OCI-LY1 (cell line): ENCODE data around the gene IGFBP7.

ENCODE experiments used
- EZH2 ChIP-seq: fragments of 200-600 bp; sonication (generic), shearing (Covaris generic); IDR thresholded peaks from 2 replicates; pipeline ENCODE4 v1.8.0; 2017; ENCODE audit warnings: borderline replicate concordance, mixed run types, mild to moderate bottlenecking, antibody characterized with exemption, low read length, moderate library complexity, mixed read lengths
- TF ChIP-seq, protein P1 (sequence below): fragments of 200-600 bp; sonication (generic), shearing (Covaris generic); IDR thresholded peaks from 2 replicates; pipeline ENCODE4 v1.5.1; 2017; ENCODE audit warnings: mild to moderate bottlenecking, antibody characterized with exemption, low read length, moderate library complexity, mixed read lengths

- TF ChIP-seq, protein P1, sequence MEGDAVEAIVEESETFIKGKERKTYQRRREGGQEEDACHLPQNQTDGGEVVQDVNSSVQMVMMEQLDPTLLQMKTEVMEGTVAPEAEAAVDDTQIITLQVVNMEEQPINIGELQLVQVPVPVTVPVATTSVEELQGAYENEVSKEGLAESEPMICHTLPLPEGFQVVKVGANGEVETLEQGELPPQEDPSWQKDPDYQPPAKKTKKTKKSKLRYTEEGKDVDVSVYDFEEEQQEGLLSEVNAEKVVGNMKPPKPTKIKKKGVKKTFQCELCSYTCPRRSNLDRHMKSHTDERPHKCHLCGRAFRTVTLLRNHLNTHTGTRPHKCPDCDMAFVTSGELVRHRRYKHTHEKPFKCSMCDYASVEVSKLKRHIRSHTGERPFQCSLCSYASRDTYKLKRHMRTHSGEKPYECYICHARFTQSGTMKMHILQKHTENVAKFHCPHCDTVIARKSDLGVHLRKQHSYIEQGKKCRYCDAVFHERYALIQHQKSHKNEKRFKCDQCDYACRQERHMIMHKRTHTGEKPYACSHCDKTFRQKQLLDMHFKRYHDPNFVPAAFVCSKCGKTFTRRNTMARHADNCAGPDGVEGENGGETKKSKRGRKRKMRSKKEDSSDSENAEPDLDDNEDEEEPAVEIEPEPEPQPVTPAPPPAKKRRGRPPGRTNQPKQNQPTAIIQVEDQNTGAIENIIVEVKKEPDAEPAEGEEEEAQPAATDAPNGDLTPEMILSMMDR: no peak
- TF ChIP-seq EZH2: no peak
Measured at GRCh38 chr4:57158762-57159161, 48.6 kb upstream of the IGFBP7 start.
